Keratinocyte (primary cell): ENCODE data around the gene SUGCT. TPM values are rescaled to one million over a fixed set of nuclear protein-coding genes. Genes with fewer than 3 reads are reported as not detected.

ENCODE experiments used
- DNase-seq: peaks from one replicate; pipeline ENCODE4 v3.0.0-alpha.2; 2011; ENCODE audit warnings: low read depth, missing footprints, low spot score
- FAIRE-seq: peaks from 2 replicates; lab custom pipeline; 2011; peaks lifted over from hg19 to GRCh38; lab: Jason Lieb, UNC
- H2AFZ ChIP-seq: 2 replicates; pipeline ENCODE4 v1.6.0; 2012; ENCODE audit warnings: low read length, control low read depth, inconsistent platforms; ENCODE audit not compliant: control insufficient read depth
- H3K27ac ChIP-seq: 2 replicates; pipeline ENCODE4 v1.5.1; 2011; ENCODE audit warnings: low read length; ENCODE audit not compliant: control insufficient read depth, insufficient read depth
- H3K27me3 ChIP-seq: 3 replicates; pipeline ENCODE4 v1.6.0; 2011; ENCODE audit warnings: low read length; ENCODE audit not compliant: control insufficient read depth, insufficient read depth; ENCODE audit errors: extremely low read depth
- H3K36me3 ChIP-seq, 2 experiments: 2 replicates in 1 of 2; 3 replicates in 1 of 2; pipeline ENCODE4 v1.5.1; 2011; ENCODE audit warnings: low read length in 2 of 2, mild to moderate bottlenecking in 1 of 2; ENCODE audit not compliant: control insufficient read depth in 2 of 2, insufficient read depth in 2 of 2; ENCODE audit errors: extremely low read depth in 1 of 2
- H3K4me1 ChIP-seq: 3 replicates; pipeline ENCODE4 v1.5.1; 2011; ENCODE audit warnings: low read length; ENCODE audit not compliant: control insufficient read depth, insufficient read depth; ENCODE audit errors: extremely low read depth
- H3K4me2 ChIP-seq: 3 replicates; pipeline ENCODE4 v1.6.0; 2011; ENCODE audit warnings: low read depth, low read length; ENCODE audit not compliant: control insufficient read depth, insufficient read depth; ENCODE audit errors: extremely low read depth
- H3K4me3 ChIP-seq, 3 experiments: fragments of 200-600 bp in 1 of 3; sonication (generic) in 1 of 3; 2 replicates in 2 of 3; 3 replicates in 1 of 3; pipeline ENCODE4 v1.5.1; 2011 to 2016; ENCODE audit warnings: low read length in 3 of 3, mild to moderate bottlenecking in 3 of 3, control low read depth in 2 of 3, inconsistent platforms in 1 of 3, low read depth in 1 of 3, mixed read lengths in 1 of 3, mixed run types in 1 of 3, moderate library complexity in 1 of 3; ENCODE audit not compliant: control insufficient read depth in 2 of 3, insufficient read depth in 2 of 3; ENCODE audit errors: extremely low read depth in 1 of 3
- H3K79me2 ChIP-seq: 2 replicates; pipeline ENCODE4 v1.6.0; 2012; ENCODE audit warnings: low read length; ENCODE audit not compliant: control insufficient read depth, insufficient read depth
- H3K9ac ChIP-seq: 3 replicates; pipeline ENCODE4 v1.6.0; 2011; ENCODE audit warnings: low read length; ENCODE audit not compliant: control insufficient read depth, insufficient read depth; ENCODE audit errors: extremely low read depth
- H3K9me1 ChIP-seq: 3 replicates; pipeline ENCODE4 v1.6.0; 2011; ENCODE audit warnings: low read length; ENCODE audit not compliant: control insufficient read depth, insufficient read depth; ENCODE audit errors: extremely low read depth
- H3K9me3 ChIP-seq: 2 replicates; pipeline ENCODE4 v1.5.1; 2012; ENCODE audit warnings: low read depth, low read length; ENCODE audit not compliant: control insufficient read depth
- H4K20me1 ChIP-seq: 3 replicates; pipeline ENCODE4 v1.6.0; 2011; ENCODE audit warnings: low read length; ENCODE audit not compliant: control insufficient read depth, insufficient read depth; ENCODE audit errors: extremely low read depth
- EZH2 ChIP-seq: IDR thresholded peaks from one replicate; pipeline ENCODE4 v1.6.1; 2012; ENCODE audit warnings: inconsistent platforms, mild to moderate bottlenecking, low read length, moderate library complexity
- dilution Hi-C: fragments of 300-500 bp; cut with MboI; formaldehyde crosslinking; loops from one replicate; pipeline ENCODE4 v1.7.0; 2020; ENCODE audit warnings: low sequenced_read_pairs; ENCODE audit not compliant: extremely low pct_ligation_motif_present
- polyA plus RNA-seq, 5 experiments: library from polyadenylated mRNA; depleted of rRNA in 3 of 5; stranded (reverse) in 3 of 5; stranded (forward) in 1 of 5; unstranded in 1 of 5; fragments of >200 nt; gene quantifications; 1 replicate in 1 of 5; 2 replicates in 3 of 5; 3 replicates in 1 of 5; pipeline versions ENCODE4 v1.2.1 to v1.2.3, GENCODE V29; 2011 to 2012; ENCODE audit warnings: missing spikeins in 2 of 5, low read depth in 1 of 5, low replicate concordance in 1 of 5
- TF ChIP-seq, protein P1 (sequence below), 3 experiments: IDR thresholded peaks in 1 of 3; conservative IDR thresholded peaks in 1 of 3; optimal IDR thresholded peaks in 1 of 3; 2 replicates in 2 of 3; 3 replicates in 1 of 3; pipeline versions ENCODE3 to v1.5.1; 2011; ENCODE audit warnings: low read length in 3 of 3, mild to moderate bottlenecking in 3 of 3, moderate library complexity in 2 of 3, control low read depth in 1 of 3, inconsistent platforms in 1 of 3; ENCODE audit not compliant: insufficient read depth in 2 of 3; ENCODE audit errors: extremely low read depth in 1 of 3

The SUGCT gene
- polyA plus RNA-seq, 1 donor (not counting 4 experiments of a cell fraction or from before 2014, with no cell fraction given) = 134 TPM

DNA sequence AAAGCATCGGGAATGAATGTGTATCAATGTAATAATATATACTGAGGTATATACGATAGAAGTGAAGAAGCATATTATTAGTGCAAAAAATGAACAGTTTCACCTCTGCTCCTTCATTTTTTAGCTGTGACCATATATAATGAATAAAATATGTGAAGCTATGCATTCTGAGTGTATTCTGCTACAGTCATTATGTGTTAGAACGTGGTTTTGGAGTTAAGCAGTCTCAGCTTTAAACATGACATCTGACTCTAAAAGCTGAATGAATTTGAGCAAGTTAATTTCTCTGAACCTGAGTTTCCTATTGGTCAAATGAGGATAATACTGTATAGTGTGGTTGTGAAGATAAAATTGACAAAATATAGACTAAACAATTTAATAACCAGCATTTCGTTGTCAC lies 358.1 kb downstream of the SUGCT start:
- Histone ChIP-seq H3K27me3 (no peaks in the 10 kb centered on the region), H3K36me3 (no peaks in the 10 kb centered on the region), H3K79me2 (no peaks in the 10 kb centered on the region), H3K9me1 (no peaks in the 10 kb centered on the region), H3K9me3 (no peaks in the 10 kb centered on the region), H3K4me3 (no peak overlapping the region), H3K4me1 (no peaks in the 10 kb centered on the region), H4K20me1 (no peaks in the 10 kb centered on the region), H3K4me2 (no peak overlapping the region), H3K9ac (no peak overlapping the region), H3K27ac (no peak overlapping the region), H2AFZ (no peak overlapping the region)
- TF ChIP-seq EZH2 = no peak
- TF ChIP-seq, protein P1, sequence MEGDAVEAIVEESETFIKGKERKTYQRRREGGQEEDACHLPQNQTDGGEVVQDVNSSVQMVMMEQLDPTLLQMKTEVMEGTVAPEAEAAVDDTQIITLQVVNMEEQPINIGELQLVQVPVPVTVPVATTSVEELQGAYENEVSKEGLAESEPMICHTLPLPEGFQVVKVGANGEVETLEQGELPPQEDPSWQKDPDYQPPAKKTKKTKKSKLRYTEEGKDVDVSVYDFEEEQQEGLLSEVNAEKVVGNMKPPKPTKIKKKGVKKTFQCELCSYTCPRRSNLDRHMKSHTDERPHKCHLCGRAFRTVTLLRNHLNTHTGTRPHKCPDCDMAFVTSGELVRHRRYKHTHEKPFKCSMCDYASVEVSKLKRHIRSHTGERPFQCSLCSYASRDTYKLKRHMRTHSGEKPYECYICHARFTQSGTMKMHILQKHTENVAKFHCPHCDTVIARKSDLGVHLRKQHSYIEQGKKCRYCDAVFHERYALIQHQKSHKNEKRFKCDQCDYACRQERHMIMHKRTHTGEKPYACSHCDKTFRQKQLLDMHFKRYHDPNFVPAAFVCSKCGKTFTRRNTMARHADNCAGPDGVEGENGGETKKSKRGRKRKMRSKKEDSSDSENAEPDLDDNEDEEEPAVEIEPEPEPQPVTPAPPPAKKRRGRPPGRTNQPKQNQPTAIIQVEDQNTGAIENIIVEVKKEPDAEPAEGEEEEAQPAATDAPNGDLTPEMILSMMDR (optimal IDR thresholded peaks at IDR 0.05 in 1 of 3, IDR thresholded peaks at IDR 0.05 in 1 of 3, conservative IDR thresholded peaks at IDR 0.05 in 1 of 3; ENCODE audit: extremely low read depth in 1 of 3, insufficient read depth in 2 of 3, low read length in 3 of 3) = no peak
- dilution Hi-C loops = no loop called here
- FAIRE-seq = no peak
- DNase-seq = no peak

DNA sequence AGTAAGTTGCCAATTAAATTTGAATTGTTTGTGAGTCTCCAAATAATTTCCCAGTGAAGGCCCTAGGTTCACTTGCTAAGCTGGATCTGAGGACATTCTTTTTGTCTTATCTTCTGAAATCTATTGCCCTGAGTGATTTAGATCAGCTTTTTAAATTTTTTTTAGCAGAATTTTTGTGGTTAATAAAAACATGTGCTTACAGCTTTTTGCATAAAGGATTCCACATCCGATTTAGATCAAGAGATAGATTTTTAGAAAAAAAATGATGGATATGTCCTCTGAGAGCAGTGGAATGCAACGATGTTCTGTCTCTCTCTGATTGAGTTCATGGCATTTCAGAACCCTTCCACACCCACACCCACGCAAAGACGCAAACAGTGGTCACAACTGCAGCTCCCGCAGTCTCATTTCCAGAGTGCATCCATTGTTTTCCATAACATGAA lies 358.8 kb downstream of the SUGCT start:
- H3K4me2 ChIP-seq = no peak overlapping the region
- H3K4me3 ChIP-seq = no peak overlapping the region
- FAIRE-seq = no peak
- H3K27me3 ChIP-seq = no peaks in the 10 kb centered on the region
- H3K36me3 ChIP-seq = no peaks in the 10 kb centered on the region
- no peak overlapping the region for H2AFZ ChIP-seq
- H3K9me3 ChIP-seq = no peaks in the 10 kb centered on the region
- no peaks in the 10 kb centered on the region for H3K9me1 ChIP-seq
- DNase-seq = no peak
- no peaks in the 10 kb centered on the region for H3K4me1 ChIP-seq
- dilution Hi-C loops = no loop called here
- H3K9ac ChIP-seq = no peak overlapping the region
- TF ChIP-seq, protein P1 (optimal IDR thresholded peaks at IDR 0.05 in 1 of 3, IDR thresholded peaks at IDR 0.05 in 1 of 3, conservative IDR thresholded peaks at IDR 0.05 in 1 of 3; ENCODE audit: extremely low read depth in 1 of 3, insufficient read depth in 2 of 3, low read length in 3 of 3) = no peak
- TF ChIP-seq EZH2 = no peak
- no peaks in the 10 kb centered on the region for H4K20me1 ChIP-seq
- H3K27ac ChIP-seq = no peak overlapping the region
- no peaks in the 10 kb centered on the region for H3K79me2 ChIP-seq
